PC-3 (cell line): ENCODE measurements around the gene COL12A1.

Experiments
- CTCF ChIP-seq: fragments of 300-600 bp; sonication (generic); conservative IDR thresholded peaks from 2 replicates; pipeline ENCODE4 v1.5.1; 2017; ENCODE audit warnings: antibody characterized with exemption, low read depth, mild to moderate bottlenecking, low read length
- EZH2phosphoT487 ChIP-seq: fragments of 300-600 bp; sonication (generic); IDR thresholded peaks from 2 replicates; pipeline ENCODE4 v1.6.1; 2018; ENCODE audit warnings: mild to moderate bottlenecking, antibody characterized with exemption, low read length, borderline replicate concordance

- TF ChIP-seq EZH2phosphoT487 (no peak), CTCF (no peak)
These were observed 61.5 kb downstream of the COL12A1 start for GRCh38 chr6:75144386-75144785.
